ENCODE results near the gene KCNQ1.

Gene KCNQ1

DNA sequence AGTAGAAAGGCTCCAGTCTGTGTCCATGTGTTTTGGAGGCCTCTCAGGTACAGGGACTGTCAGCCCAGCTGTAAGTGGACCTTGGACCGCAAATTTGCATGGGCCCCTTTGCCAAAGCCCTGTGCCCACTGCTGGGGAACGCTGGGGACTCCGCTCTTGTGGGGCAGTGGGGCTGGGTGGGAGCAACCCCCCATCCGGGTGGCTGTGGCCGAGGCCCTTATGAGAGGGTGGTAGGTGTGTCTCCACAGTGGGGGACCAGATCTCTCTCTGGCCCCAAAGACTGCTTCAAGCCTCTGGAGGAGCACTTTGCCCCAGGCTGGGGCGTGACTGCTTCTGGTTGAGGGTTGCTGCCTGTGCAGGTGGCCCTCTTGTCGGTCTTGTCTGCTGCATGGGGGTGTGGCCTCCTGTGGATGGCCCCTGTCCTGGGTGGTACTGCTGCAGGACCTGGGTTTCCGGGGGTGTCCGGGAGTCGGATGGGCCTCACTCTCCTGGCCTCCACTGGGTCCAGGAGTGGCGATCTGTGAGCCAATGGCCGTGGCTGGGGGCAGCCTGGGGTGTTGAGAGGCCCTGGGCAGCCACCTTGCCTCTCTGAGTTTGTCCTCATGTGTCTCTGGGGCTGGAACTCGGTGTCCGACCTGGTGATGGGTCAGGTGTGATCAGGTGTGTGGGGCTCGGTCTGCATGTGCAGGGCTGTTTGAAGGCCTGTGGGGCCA is 15.9 kb downstream of the KCNQ1 start:
- no peak for DNase-seq (ENCODE audit: low spot score)

DNA sequence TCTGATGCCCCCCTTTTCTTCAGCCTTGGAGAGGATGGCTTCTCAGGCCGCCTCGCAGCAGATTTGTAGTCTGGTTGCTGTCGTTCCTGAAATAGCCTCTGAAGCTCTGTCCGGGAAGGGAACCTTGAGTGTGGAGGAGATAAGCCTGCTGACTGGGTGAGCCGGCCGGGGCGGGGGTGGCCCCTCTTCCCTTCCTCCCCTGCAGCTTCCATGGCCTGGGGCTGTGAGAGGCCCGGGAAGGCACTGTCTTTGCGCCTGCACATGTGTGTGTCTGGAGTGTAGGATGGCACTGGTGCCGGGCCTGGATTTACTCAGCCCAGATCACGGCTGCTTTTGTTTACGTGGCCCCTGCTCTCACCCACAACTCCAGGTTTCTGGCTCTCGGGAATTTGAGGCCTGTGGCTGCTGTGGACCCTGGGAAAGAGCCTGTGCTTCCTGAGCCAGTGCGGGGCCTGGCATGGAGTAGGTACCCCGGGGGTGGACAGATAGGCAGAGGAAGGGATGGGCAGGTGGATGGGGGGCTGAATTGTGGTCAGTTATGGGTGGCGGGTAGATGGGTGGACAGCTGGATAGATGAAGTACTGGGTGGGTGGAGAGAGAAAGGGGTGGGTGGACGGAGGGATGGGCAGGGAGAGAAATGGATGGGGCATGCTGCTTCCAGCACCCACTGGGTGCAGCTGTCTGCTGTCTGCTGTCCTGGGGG is 16.6 kb downstream of the KCNQ1 start:
- no peak for DNase-seq (ENCODE audit: low spot score)

DNA sequence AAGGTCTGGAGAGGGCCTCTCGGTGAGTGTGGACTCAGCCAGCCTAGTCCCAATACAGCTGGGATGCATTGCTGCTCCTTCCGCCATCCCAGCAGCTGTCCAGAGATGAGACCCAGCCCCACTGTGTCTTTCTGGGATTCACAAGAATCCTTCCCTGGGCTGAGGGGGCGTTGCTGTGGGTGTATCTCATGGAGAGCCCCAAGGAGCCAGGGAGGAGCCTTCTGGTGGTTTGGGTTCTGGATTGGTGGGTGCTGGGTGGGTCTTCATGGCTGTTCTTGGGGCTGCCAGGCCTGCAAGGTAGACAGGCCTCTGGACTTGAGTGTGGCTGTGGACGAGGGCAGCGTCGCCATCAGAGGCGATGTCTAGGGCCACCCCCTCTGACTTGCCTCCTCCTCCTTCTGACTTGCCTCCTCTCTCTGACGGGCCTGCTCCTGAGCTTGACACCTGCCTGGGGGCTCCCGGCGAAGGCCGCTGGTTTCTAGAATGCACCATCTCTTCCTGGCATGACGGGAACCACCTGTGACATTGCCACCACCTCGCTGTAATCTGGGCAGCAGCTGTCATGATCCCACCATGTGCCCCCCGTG is 17.2 kb downstream of the KCNQ1 start:
- DNase-seq (ENCODE audit: low spot score), result no peak

DNA sequence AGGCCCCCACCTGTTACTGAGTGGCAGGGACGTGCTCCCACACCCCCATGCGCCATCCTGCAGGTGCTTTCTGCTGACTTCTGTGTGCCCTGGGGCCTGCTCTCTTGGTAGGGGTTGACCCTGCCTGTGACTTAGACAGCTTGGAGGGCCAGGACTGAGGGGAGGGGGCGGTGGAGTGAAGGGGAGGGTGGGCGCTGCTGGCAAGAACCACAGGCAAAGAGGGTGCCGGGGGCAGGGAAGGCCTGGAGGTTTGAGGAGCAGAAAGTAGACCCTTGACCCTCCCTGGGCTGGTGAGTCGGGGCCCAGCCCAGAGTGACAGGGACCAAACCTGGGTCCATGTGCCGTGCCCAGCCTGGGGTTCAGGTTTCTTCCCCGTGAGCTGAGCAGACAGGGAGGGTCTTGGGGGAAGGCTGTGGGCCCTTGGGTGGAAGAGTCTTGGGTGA is 17.8 kb downstream of the KCNQ1 start:
- DNase-seq (ENCODE audit: low spot score), result no peak

DNA sequence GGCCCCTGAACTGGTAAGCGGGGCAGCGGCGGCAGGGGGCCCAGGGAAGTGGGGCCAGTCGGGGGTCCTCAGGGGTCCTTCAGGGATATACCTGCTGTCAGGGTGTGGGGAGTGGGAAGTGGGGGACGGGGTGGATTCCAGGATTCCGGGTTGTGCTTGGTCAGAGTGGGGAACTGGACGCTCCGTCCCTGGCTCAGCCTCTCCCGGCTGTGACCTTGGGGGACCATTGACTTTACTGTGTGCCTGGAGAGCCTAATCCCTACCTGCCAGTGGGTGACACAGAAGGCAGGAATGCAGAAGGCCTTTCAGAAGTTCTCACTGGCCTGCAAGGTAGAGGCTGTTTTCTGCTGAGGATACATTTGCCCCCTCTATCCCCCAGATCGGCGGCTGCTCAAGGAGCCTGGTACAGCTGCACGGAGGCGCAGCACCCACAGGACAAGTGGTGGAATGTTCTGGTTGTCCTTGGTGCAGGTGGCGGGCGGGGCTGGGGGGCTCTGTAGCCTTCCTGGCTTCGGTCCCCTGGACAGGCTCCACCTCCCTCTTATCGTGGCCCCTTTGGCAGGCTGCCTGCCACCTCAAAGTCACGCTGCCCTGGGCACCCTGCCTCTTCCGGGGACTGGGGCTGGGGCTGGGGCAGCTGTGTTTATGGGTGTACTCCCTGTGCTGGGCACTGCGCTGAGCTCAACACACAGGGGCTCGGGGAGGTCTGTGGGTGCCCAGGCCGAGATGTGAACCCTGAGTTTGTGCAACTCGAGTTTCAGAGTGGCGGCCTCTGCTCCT is 18.4 kb downstream of the KCNQ1 start:
- no peak for DNase-seq (ENCODE audit: low spot score)

DNA sequence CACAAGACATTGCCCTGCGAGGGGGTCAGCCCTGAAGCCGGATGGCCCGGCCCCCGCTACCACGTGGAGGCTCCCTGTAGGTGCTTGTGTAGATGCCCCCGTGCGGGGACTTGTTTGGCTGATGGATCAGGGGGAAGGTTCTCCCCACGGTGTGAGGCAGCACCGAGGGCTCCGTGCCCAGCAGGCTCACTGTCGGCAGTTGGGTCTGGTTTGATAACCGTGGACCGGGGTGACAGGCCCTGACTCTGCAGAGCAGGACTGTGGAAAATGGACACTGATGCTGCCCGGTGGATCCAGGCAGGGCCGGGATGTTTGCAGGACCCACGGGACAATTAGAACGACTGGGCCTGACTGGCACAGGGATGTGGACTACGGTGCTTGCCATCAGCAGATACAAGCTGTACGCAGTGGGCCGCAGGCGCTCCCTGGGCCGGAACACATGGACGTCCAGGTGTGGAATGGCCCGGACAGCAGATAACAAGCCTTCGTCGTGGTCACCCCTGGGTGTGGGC is 19.0 kb downstream of the KCNQ1 start:
- DNase-seq (ENCODE audit: low spot score), result no peak

DNA sequence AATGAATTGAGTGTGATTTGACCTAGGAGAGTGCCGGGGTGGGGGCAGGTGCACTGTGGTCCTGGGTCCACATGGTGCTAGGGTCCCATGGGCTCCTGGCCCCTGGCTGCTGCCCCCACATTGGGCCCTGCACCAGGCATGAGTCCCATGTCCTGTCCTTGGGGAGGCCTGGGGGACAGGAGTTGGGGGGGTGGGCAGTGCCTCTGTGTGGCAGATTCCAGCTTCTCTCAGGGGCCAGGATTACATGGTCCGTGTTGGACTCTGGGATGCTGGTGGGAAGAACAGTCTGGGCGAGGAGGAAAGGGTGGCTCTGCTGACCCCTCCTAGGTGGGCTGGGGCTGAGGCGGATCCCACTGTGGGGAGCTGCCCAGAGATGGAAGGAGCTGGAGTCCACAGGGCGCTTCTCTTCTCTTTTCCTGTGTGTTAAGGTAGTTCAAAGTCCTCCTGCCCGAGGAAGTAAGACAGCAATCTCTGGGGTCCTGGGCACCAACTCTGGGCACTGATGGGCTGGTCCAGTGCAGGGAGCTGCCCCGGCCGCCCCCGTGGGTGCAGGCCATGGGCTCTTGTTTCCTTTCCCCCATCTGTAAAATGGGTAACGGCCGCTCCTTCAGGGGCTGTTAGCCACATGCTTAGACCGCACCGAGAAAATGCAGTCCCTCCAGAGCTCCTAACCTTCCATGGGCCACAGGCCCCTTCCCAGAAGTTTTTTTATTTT is 19.8 kb downstream of the KCNQ1 start:
- DNase-seq (ENCODE audit: low spot score), result no peak

DNA sequence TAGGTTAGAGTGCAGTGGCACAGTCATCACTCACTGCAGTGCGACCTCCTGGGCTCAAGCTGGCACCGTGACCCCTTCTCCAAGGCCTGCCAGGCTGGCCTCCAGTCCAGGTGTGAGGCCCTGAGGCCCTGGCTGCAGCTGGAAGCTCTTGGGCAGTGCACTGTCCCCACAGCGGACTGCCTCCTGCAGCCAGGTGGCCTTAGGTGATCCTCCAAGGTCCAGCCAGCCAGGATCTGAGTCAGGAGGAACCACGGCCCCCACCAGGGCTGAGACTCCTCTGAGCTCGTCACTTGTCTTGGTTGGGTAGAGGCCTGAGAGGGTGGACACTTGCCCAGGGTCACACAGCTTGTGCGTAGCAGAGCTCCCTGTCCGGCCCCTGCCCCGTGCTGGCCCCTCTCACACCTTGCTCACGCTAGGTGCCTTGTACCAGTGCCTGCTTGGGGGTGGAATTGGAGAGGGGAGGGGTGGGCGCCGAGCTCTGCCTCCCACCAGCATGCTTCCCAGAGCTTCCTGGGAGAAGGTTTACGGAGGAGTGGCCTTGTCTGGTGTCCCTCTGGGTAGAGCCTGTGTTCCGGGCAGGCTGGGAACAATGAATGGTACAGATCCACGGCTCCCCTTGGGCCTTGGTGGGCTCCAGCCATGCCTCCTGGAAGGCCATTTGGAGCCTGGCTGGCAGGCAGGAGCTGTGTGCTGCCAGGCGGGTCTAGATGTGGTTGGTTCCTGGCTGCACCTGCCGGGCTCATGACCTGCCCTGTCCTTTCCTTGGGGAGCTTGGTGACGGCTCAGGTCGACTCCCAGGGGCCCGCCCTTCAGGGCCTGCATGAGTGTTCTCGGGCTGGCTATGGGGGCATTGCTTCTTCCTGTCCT is 20.6 kb downstream of the KCNQ1 start:
- DNase-seq (ENCODE audit: low spot score), result no peak

DNA sequence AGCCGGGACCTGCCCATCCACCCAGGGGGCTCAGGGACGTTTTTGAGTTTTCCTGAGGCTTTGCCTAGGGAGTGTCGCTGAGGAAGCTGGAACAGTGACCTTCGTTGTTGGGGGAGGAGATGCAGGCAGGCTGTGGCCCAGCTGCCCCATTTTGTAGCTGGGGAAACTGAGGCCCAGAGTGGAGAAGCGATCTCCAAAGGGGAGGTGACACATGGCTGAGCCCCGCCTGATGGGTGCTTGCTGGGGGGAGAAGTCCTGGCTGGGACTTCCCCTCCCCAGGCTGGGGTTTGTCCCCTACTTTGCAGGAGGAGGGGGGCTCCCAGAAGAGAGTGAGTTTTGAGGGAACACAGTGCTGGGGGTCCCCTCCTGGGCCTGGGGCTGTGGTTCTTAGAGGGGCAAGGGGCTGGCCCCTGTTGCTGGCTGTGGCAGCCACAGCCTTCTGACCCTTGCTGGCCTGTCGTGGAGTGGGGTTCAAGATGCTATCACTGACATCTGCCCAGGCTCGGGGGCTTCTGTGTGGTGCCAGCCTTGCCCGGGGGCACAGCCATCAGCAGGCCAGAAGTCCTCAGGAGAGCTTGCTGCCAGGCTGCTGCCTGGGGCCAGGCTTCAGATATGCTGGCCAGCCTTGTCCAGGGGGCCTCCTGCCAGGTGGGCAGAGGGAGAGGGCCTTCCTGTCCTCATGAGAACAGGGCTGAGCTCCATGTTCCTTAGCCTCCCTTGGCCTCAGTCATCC is 21.4 kb downstream of the KCNQ1 start:
- DNase-seq (ENCODE audit: low spot score), result no peak

DNA sequence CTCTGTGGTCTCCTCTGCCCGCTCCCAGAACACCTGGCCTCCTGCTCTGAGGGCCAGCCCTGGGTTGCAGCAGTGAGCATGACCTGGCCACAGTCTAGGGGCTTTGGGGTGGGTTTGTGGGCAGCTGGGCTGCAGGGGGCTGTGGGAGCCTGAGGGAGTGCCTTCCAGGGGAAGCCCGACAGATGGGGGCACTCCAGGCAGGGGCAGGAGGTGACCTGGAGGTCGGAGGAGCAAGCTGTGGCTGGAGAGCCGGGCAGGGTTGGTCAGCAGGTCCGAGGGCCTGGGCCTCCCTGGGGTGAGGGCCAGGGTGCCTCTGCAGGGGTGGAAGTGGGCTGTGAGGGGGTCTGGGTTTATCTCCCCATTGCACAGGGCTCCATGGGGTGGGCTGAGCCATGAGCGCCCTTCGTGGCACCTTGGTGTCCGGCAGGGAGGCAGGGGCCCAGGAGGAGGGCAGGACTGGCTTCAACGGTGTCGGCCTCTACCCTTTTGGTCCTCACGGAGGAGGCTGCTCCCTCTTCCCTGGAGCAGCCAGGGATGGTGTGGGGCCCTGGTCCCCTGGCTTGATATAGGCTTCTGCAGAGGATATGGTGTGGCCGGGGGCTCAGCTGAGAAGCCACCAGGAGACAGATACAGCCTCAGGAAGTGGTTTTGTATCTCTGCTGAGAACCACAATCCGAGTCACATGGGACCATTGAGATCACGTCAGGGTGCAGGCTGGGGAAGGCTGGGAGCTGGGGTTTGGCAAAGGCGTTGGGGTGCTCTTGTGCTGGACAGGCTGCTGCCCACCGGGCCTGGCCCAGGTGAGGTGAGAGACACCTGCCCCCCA is 22.3 kb downstream of the KCNQ1 start:
- no peak for DNase-seq (ENCODE audit: low spot score)

DNA sequence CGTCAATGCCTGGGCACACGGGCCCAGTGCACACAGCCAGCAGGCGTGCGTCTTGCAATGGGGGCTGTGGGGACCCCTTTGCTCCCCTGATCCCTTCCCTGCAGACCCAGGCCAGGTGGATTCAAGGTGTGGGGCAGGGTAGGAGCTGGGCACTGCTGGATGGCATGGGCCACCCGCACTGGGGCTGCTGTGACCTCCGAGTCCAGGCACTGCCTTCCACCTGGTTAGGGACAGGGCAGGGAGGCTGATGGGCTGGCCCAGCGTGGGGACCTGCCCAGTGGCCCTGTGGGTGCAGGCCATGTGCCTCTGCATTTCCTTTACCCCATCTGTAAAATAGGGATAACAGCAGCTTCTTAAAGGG is 22.9 kb downstream of the KCNQ1 start:
- no peak for DNase-seq (ENCODE audit: low spot score)

DNA sequence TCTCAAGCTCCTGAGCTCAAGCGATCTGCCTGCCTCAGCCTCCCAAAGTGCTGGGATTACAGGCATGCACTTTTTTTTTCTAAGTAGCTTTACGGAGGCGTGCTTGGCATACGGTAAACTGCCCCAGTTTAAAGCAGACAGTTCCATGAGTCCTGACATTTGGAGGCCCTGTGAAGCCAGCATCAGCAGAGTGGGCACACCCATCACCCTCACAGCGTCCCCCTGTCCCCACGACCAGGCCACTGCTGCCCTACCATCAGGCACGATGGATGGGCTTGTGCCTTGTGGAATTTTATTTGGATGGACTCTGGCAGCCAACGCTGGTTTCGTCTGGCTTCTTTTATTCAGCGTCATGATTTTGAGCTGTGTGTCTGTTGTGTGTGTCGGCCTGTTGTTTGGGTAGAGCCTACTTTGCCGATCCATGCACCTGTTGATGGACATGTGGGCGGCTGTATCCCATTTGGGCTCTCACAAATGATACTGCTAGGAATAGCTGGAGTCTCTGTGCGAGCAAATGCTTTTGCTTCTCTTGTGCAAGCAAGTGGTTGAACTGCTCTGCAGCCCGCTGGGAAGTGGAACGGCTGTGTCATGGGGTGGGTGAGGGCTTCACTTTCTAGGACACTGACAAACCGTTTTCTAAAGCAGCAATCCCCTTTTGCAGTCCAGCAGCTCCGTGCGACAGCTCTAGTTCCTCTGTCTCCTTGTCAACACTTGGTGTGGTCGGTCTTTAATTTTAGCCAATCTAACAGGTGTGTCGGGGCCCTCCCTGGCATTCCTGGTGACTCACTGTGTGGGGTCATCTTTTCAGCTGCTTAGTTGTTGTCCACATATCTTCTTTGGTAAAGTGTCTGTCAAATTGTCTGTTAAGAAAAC is 23.8 kb downstream of the KCNQ1 start:
- DNase-seq (ENCODE audit: low spot score), result no peak

DNA sequence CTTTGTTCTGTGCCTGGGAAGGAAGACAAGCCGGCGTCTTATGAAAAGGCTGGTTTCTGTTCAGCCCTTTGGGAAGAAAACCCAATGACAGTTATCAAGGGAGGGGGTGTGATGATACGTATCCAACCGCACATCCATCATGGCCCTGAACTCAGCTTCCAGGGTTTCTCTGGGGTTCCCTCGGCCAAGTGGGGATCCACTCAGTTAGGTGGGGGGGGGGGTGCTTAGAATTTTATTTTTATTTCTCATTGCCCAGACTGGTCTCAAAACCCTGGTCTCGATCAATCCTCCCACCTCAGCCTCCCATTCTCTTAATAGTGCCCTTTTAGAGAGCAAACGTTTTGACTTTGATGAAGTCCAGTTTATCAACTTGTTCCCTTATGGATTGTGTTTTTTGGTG is 25.7 kb downstream of the KCNQ1 start:
- DNase-seq (ENCODE audit: low spot score), result no peak

DNA sequence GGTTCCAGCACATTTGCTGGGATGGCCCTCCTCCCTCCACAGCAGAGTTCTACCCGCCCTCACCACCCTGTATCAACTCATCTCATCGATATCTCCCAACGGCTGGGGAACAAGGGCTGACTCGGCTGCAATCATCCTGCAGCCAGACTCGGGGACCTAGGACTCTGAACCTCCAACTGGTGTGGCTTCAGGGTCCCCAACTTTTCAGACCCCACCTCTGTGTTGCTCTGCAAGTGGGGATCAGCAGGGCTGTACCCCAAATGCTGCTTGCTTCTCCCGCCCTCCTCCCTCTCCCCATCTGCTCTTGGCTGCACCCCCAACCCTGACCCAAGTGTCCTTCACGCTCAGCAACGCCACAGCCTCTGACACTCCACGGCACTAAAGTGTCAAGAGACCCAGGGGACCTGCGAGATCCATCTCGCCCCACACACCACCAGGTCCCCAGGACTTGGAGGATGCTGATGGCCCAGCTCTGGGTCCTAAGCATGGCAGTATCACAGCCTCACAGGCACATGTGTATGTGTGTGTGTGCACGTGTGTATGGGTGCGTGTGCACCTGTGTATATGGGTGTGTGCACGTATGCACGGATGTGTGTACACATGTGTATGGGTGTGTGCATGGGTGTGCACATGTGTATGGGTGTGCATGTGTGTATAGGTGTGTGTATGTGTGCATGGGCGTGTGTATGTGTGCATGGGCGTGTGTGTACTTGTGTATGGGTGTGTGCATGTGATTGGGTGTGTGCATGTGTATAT is 26.4 kb downstream of the KCNQ1 start:
- DNase-seq (ENCODE audit: low spot score), result no peak

DNA sequence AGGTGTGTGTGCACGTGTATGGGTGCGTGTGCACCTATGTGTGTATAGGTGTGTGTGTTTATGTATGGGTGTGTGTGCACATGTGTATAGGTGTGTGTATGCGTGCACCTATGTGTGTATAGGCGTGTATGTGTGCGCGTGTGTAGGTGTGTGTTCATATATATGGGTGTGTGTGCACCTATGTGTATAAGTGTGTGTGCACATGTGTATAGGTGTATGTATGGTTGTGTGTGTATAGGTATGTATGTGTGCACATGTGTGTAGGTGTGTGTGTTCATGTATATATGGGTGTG is 26.9 kb downstream of the KCNQ1 start:
- DNase-seq (ENCODE audit: low spot score), result no peak

DNA sequence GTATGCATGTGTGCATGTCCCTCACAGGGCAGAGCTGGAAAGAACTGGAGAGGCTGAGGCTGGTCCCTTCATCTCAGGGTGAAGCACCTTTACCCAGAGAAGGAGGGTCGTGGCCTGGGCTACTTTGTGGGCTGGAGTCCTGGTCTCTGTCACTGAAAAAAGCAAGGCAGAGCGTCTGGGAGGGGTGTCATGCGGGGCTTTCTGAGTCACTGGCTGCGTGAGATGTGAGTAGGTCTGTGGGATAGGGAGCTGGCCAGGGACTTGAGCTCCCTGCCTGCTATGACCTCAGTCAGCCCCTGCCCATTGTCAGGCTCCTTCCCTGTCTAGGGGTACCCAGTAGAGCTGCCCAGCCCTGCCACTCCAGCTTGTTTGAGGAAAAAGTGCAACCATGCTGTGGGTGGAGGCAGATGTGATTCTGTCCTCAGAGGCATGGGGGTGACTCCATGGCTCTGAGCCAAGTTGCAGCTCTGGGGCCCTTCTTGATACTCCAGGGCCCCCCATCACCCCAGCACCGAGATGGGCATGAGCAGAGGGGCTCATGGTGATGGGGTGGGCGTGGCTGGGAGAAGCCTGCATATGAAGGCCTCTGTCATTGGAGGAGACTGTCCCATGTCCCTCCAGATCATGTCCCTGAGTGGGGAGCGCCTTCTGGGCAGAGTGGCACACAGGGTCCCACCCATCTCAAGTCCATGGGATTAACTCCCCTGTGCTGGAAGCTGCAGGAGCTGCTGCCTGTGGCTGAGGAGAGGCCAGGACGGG is 27.8 kb downstream of the KCNQ1 start:
- no peak for DNase-seq (ENCODE audit: low spot score)

All from kidney capillary endothelial cell (primary cell).